Activated CD8-positive, alpha-beta memory T cell treated with anti-CD3 and anti-CD28 coated beads for 48 hours (primary cell): ENCODE data around the gene TSPAN32.
"Not testable (repeated sequence)": the region's sequence is repeated elsewhere in the genome, so short reads cannot be mapped to it uniquely, and the experiment has no call there.

ENCODE experiments used
- DNase-seq, 3 experiments: peaks; one replicate each; pipeline ENCODE4 v3.0.0-alpha.2; 2020; ENCODE audit warnings: low read depth in 2 of 3, low spot score in 2 of 3

The TSPAN32 gene

DNA sequence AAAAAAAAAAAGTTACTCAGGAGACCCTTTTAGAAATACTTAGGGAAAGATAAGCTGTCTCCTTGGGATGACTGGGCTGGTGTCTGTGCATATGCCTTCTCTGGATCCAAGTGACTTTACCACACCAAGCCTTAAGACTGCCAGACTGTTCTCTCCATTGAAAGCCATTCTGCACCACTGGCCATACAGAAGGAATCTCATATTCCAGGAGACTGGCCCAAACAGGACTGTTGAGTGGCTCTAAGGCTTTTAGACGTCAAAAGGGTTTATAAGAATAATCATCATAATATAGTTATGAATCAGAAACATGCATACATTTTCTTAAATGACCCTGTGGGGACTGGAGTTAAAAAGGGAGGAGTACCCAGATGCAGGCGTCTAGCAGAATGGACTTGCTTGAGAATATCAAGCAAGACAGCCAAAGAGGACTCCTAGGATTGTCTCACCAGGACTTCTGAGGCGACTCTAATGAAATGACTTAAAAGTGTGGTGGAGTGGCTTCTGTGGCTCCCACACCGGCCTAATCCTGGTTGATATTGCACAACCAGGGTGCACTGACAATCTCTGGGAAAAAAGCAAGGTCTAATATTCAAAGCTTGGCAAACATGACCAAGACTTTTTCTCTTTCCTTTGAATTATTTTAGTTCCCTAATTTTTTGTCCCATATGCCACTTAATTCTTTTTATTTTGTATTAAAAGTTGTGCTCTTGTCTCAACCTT lies 31.8 kb downstream of the TSPAN32 start:
- DNase-seq = not testable (repeated sequence)

DNA sequence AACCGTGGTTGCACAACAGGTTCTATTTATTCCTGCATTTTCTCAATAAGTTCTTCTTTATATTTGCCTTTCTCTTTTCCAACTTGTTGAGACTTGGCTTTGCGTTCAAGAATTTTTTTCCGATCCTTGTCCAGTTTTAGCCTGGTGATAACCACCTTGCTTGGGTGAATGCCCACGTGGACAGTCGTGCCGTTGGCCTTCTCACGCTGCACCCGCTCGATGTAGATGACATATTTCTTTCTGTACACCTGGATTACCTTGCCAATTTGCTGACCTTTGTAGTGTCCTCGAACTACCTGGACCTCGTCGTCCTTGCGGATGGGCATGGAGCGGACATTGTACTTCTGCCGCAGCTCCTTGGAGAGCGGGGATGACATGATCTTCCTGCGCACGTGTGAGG lies 33.5 kb downstream of the TSPAN32 start:
- DNase-seq = not testable (repeated sequence)

DNA sequence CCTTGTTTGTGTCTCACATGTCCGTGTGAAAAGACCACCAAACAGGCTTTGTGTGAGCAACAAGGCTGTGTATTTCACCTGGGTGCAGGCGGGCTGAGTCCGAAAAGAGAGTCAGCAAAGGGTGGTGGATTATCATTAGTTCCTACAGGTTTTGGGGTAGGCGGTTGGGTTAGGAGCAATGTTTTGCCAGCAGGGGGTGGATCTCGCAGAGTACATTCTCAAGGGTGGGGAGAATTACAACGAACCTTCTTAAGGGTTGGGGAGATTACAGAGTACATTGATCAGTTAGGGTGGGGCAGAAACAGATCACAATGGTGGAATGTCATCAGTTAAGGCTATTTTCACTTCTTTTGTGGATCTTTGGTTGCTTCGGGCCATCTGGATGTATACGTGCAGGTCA lies 36.9 kb downstream of the TSPAN32 start:
- DNase-seq = not testable (repeated sequence)

DNA sequence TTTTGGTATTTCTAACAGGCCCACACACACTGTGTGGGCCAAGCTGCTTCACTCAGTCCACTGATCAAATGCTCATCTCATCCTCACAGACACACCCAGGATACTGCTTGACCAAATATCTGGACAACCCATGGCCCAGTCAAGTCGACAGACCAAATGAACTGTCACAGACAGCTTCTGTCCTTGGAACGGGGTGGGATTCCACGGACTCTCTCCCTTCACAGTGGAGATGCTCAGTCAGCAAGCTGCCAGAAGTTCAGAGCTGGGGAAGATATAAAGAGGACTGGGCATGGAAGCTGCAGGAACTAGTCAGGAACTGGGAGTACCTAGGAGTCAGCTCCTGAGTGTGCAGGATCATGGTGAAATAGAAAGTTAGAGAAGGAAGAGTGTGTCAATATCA lies 40.7 kb downstream of the TSPAN32 start:
- DNase-seq = no peak

DNA sequence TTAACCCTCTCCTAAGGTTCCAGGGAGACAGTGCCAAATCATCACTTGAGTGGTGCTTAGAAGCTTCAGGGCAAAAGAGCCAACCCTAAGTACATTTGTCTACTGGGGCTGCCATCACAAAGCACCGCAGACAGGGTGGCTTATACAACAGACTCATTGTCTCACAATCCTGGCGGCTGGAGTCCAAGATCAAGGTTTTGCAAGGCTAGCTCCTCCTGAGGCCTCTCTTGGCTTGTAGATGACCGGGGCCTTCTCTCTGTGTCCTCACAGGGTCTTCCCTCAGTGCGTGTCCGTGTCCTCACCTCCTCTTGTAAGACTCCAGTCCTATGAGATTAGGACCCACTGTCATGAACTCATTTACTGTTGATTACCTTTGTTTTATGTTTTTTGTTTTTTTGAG lies 41.2 kb downstream of the TSPAN32 start:
- DNase-seq = no peak

DNA sequence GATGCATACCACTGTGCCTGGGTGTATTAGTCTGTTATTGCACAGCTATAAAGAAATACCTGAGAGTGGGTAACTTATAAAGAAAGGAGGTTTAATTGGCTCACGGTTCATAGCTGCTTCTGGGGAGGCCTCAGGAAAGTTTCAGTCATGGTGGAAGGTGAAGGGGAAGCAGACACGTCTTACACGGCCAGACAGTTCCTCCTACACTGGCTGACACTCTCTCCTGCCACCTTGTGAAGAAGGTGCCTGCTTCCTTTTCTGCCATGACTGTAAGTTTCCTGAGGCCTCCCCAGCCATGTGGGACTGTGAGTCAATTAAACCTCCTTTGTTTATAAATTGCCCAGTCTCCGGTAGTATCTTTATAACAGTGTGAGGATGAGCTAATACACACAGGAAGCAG lies 41.7 kb downstream of the TSPAN32 start:
- DNase-seq = no peak

DNA sequence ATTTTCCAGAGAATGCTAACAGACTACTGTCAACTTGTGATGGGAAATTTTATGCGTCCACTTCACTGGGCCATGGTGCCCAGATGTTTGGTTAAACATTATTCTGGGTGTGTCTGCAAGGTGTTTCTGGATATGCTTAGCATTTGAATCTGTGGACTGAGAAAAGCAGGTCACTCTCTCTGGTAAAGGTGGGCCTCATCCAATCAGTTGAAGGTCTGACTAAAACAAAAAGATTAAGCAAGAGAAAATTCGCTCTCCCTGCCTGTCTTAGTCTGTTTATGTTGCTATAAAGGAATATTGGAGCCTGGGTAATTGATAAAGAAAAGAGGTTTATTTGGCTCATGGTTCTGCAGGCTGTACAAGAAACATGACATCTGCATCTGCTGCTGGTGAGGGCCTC lies 43.2 kb downstream of the TSPAN32 start:
- no peak for DNase-seq

DNA sequence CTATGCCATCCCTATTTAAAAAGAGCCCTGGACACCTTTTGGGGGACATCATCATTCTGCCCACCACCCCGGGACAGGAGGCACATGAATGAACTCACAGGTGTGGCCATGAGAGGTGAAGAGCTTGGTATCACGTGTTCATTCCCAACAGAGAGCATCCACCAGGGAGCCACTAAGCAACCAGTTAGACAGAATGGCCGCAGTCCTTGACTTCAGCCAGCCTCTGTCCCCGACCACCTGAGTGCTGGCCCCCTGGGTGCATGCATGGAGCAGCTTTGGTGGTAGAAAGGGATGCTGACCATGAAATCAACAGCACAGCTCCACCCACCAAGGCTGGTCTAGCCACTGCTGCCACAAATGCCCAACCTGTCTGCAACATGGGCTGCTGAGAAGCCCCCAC lies 44.2 kb downstream of the TSPAN32 start:
- DNase-seq = no peak

DNA sequence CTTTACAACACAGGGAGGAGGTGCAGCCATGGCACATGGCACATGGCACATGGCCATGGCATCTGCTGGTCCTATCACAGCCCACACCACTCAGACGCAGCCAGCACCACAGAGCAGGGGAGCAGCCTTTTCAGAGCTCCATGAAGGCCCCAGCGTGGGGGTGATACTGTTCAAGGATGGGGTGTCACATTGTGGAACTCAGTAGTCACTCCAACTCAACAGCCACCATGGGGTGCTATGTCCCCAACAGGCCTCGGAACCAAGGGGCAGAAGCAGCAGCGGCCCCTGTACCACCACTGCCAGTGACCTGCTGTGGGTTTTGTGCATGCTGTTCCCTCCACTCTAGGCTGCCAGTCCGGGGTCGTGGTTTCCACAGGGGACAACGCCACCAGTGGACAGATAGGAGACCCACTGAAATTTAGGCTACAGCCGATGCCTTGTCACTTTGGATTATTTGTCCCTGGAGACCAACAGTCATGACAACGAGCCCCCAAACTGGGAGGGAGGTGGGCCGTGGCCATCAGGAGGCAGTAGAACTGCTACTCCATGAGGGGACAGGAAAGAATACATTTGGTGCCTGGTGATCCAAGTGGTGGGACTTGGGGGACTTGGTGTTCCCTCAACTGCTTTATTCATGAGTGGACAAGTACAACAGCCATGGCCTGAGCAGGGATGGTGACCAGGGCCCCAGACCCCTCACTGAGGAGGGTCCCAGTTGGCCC lies 44.9 kb downstream of the TSPAN32 start:
- no peak for DNase-seq

DNA sequence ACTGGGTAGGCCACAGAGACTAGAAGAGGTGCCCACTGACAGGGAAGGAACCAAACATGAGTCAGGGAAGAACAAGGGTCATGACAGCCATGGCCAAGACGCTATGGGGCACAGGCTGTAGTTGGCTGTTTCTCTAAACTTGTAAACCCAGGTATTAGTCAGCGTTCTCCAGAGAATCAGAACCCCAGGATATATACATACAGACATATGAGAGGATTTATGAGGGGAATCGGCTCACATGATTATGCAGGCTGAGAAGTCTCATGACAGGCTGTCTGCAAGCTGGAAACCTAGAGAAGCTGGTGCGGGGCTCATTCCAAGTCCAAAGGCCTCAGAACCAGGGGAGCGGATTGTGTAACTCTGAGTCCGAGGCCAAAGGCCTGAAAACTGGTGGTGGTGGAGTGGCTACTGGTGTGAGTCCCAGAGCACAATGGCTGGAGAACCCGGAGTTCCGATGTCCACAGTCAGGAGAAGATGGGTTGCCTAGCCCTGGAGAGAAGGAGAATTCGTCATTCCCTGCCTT lies 45.6 kb downstream of the TSPAN32 start:
- DNase-seq = no peak

DNA sequence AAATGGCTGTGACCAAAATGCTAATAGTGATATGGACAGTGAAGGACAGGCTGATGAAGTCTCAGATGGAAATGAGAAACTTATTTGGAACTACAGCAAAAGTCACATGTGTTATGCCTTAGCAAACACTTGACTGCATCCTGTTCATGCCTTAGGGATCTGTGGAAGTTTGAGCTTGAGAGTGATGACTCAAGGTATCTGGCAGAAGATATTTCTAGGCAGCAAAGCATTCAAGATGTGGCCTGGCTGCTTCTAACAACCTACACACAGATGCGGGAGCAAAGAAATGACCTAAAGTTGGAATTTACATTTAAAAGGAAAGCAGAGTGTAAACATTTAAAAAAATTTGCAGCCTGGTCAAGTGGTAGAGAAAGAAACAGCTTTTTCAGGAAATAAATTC lies 47.2 kb downstream of the TSPAN32 start:
- DNase-seq = no peak

DNA sequence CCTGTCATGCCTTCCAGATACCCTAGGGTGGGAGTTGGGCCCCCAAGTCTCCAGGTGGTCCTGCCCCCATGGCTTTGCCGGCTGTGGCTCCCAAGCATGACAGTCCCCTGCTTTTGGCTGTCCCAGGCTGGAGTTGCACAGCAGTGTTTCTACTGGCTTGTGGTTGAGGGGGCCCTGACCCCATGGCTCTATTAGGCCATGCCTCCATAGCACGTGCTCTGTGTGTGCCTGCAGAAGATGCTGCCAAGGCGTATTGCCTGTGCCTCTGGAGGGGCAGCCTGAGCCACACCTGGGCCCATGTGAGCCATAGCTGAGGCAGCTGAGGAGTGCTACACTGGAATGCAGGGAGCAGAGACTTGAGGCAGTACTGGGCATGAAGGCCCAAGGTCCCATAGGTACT lies 49.9 kb downstream of the TSPAN32 start:
- DNase-seq = no peak

DNA sequence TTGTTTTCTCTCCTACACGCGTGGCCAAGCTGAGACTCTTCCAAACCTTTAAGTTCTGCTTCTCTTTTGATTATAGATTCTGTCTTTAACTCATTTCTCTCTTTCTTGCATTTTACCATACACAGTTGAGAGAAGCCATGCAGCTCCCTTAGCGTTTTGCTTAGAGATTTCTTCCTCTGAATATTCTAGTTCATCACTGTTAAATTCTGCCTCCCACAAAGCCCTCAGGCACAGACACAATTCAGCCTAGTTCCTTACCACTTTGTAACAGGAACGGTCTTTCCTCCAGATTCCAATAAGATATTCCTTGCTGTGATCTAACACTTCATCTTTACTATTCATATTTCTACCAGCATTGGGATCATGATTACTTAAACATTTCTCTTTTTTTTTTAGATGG lies 50.6 kb downstream of the TSPAN32 start:
- no peak for DNase-seq

DNA sequence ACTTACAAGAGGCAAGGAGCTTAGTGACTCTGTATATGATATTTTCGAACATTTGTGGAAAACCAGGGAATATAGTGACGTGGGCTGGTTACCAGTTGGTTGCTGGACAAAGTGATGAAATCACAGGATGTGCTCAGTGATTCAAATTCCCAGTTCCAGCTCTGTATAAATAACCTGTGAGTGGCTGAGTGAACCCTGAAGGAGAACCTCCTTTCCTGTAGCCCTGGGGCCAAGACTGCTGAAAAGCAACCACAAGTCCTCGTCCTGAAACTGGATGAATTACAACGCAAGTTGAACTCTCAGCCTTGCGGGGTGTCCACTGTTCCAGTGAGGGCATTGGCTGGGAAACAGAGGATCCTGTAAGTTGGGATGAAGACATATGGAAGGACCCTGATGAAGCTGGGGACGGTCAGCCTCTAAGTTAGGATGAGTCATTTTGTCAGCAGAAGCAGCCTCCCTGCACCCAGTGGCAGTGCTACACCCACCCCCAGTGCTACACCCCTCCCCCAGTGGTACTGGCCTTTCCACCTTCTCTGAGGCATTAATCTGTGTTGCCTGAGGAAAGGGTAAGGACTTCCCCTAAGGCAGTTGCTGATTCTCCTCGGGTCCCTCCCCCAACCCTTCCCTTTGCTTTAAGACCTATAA lies 53.3 kb downstream of the TSPAN32 start:
- no peak for DNase-seq

DNA sequence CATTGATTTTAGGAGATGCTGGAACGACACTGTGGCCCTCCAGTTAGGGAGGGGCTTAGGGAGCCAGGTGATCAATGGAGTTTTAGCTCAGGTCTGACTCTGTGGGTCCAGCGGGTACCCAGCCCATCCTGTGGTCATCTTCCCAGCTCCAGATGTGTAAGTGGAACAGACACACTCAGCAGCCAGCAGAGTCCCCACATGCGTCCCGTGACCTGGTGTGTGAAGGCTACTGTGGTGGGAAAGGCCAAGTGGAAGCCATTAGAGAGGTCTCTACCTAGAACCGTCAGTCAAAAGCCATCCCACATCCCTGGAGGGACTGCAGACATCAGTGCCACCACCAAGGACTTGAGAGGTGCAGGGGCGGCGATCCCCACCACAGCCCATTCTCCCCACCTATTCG lies 55.4 kb downstream of the TSPAN32 start:
- no peak for DNase-seq

DNA sequence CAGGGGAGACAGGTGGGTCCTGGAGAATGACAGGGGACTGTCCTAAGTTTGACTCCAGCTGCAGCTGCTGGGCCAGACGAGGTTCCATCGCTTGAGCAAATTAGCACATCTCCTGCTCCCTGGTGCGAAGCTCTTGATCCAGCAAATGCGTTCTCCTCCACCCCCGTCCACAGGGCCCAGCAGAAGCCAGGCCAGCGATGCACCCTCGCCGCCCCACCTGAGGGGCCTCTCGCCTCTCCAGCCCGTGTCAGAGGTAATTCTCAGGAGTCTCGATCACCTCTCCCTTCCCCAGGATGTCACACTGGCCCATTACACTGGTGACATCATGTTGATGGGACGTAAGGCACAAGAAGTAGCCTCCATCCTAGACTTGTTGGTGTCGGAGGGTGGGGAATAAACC lies 55.8 kb downstream of the TSPAN32 start:
- DNase-seq = not testable (repeated sequence)

DNA sequence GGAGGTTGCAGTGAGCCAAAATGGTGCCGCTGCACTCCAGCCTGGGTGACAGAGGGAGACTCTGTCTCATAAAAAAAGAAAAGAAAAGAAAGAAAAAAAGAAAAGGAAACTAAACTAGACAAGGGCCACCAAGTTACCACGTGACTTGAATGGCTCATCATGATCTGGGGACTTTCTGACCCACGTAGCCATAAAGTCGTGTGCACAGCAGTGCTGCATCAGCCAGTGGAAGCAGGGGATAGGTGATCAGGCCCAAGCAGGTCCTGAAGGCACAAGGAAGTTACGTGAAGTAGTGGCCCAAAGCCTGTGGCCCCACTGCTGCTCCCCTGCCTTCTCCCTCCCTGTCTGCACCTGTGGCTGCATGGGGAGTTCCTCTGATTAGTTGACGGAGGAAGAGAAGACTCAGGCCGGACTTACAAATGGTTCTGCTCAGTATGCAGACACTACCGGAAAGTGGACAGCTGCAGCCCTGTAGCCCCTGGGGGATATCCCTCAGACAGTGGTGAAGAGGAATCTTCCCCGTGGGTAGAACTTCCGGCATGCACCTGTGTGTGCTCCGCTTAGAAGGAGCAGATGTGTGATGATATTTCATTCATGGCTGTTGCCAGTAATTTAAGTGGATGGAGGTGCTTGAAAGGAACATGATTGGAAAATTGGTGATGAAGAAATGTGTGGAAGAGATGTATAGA lies 57.1 kb downstream of the TSPAN32 start:
- DNase-seq = no peak

DNA sequence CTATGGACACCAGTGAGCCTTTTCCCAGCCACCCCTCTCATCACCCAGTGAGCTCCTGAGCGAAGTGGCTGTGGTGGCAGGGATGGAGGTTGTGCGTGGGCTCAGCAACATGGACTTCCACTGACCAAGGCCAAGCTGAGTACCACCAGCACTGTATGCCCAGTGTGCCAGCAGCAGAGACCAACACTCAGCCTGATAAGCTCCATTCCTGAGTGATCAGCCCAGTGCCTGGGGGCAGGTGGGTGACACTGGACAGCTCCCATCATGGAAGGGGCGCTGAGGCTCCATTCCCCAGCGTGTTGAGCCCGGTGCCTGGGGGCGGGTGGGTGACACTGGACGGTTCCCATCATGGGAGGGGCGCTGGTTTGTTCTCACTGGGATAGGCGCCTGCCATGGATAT lies 57.7 kb downstream of the TSPAN32 start:
- DNase-seq = no peak

DNA sequence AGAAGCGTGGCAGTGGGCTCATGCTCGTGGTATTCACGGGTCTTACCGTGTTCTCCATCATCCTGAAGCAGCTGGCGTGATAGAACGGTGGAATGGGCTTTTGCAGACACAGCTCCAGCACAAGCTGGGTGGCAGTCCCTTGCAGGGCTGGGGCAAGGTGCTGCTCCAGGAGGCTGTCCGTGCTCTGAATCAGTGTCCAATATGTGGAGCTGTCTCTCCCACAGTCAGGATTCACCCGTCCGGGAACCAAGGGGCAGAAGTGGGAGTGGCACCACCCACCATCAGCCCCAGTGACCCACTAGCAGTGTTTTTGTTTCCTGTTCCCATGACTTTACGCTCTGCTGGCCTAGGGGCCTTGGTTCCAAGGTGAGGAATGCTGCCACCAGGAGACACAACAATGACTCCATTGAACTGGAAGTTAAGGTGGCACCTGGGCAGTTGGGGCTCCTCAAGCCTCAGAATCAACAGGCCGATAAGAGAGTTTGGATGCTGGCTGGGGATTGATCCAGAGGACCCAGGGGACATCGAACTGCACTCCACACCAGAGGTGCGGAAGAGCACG lies 58.3 kb downstream of the TSPAN32 start:
- no peak for DNase-seq

DNA sequence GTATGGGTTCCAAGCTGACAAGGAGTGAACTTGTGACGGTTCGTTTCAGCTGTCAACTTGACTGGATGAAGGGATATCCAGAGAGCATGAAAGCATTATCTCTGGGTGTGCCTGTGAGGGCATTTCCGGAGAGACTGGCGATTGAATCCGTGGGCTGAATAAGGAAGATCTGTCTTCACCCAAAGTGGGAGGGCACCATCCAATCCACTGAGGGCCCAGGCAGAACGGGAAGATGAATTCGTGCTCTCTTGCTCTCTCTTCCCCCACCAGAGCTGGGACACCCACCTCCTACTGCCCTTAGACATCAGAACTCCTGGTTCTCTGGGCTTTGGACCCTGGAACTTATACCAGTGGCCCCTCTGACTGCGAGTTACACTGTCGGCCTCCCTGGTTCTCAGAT lies 59.8 kb downstream of the TSPAN32 start:
- DNase-seq = no peak

DNA sequence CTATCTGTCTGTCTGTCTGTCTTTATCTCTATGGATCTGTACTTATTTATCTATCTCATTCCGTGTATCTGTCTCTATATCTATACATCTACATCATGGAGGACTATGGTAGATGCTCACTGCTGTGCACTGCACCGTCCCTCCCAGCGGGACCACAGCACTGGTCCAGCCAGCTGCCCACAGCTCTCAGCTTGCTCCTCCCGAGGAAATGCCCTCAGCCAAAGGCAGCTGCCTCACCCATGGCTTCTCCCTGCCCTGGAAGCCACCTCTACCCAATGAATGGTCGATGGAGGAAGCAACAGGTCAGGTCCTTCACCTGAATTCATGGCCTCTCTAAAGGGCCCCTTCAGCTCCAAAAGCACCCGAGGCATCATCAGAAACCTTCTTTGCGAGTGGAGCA lies 60.6 kb downstream of the TSPAN32 start:
- DNase-seq = no peak
